HG03432 (cell line): ENCODE measurements around the gene KCNK3.

ENCODE experiments used
- ATAC-seq: cut with Tn5 transposase; IDR thresholded peaks from one replicate; pipeline ENCODE4 v1.9.1; 2021; ENCODE audit warnings: mild to moderate bottlenecking, moderate library complexity; ENCODE audit not compliant: unreplicated experiment

Gene KCNK3

GRCh38 chr2:26711457-26712161 lies 19.1 kb downstream of the KCNK3 start:
- no peak for ATAC-seq

- ATAC-seq = no peak
Observed at GRCh38 chr2:26712486-26713465, 20.3 kb downstream of the KCNK3 start.

DNA sequence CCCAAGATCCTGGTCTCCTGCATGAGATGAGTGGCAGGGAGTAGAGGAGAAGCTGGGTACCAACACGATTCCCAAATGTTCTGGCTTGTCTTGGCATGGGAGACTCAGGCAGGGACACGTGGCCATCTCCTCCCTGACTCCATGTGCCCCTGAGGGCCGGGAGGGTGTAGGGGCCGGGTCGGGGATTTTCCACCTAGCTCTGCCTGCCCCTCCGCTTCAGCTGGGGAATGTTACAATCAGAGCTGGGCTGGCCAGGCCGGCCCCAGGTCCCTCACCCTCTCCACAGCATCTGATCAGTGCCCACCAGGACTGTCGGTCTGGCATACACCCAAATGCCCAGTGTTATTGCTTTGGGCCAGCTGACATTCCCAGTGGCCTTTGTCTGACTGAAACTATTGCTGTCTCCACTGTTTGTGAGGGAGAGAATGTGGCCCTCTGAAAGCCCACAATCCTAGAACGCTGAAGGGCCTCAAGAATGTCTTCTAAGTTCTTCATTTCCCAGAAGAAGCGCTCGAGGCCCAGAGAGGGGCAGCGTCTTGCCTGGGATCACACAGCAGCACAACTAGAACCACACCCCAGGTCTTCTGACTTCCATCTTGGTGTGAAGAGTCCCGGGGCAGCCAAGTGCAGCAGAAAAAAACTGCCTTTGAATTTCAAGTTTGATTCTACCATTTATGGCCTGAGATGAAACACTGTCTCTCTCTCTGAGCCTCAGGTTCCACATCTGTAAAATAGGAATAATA lies 23.2 kb downstream of the KCNK3 start:
- no peak for ATAC-seq

- ATAC-seq = no peak
Observed at GRCh38 chr2:26716340-26716739, 23.8 kb downstream of the KCNK3 start.

DNA sequence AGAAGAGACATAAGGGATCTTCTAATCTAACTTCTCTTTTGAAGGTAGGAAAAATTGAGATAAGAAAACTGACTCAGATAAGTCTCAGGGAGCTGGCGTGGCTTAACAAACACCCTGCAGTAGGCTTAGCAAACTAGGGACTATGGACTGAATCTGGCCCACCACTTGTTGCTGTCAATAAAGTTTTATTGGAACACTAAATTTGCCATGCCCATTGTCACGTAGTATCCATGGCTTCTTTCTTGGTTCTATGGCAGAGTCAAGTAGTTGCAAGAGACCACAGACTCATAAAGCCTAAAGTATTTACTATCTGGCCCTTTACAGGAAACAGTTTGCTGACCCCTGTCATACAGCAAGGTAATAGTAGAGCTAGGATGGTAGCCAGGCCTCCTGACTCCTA lies 24.2 kb downstream of the KCNK3 start:
- ATAC-seq = no peak

DNA sequence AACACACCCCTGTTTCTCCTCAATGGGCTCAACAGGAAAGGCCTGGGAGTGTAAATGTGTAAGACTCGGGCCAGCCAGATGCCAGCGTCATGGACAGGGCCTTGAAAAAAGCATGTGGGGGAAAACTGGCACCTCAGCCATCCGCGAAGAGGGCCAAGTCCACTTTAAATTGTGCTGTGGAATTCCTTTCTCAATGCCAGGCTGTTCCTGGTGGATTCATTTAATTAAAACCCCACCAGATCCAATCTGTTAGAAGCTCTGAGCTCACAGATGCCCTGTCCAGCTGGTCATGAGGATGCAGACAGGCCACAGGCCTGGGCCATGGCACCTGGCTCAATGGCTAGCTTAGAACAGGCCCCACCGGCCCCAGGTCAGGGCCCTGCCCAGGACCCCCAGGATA lies 24.8 kb downstream of the KCNK3 start:
- no peak for ATAC-seq

GRCh38 chr2:26718949-26719686 lies 26.6 kb downstream of the KCNK3 start:
- no peak for ATAC-seq

DNA sequence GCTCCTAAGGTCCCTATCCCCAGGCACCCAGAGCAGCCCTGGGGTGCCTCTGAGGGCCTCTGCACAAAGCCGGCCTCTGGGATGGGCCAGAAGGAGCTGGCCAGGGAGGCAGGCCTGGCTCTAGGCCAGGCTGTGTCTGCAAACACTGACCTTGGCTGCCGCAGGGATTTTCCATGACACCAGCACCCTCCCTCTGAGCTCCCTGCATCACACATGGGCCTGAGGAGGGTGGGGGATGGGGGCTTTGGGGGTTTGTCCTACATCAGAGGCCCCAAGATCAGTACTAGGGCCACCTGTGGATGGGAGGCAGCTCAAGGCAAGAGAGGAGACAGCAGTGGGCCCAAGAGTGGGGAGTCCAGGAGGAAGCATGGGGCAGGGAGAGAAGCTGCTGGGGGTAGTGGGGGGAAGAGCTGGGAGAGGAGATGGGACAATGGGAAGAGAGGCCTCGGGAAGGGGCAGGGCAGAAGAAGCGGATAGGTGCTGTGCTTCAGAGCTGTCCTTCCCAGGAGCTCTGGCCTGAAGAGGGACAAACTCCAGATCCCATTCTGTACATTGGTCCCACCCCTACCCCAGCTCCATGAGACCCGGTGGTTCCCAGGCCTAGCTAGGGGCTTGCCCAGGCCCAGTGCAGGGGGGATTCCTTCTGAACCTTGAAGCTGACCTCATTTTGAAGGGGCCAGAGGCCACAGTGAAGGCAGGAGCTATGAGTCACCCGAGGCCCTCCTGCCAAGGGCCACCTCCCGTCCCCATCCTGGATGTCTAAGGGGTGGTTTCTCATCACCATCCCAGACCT lies 28.0 kb downstream of the KCNK3 start:
- ATAC-seq = no peak

- ATAC-seq = no peak
Observed at GRCh38 chr2:26721115-26722032, 28.9 kb downstream of the KCNK3 start.

DNA sequence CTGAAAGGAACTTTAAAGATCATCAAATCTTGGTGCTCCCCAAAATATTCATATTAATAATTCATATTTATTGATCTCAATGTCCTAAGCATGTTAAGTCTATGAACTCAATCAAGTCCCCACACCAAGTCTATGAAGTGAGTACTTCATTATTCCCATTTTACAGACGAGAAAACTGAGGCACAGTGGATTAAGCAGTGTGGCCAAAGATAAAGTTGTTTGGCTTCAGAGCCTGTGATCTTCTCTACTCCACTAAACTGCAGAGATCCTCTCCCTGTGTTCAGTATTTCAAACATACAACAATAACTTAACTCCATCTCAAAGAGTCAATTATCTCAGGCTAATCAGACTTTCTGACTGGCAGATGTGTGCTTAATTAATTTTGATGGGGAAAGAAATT lies 29.8 kb downstream of the KCNK3 start:
- no peak for ATAC-seq

DNA sequence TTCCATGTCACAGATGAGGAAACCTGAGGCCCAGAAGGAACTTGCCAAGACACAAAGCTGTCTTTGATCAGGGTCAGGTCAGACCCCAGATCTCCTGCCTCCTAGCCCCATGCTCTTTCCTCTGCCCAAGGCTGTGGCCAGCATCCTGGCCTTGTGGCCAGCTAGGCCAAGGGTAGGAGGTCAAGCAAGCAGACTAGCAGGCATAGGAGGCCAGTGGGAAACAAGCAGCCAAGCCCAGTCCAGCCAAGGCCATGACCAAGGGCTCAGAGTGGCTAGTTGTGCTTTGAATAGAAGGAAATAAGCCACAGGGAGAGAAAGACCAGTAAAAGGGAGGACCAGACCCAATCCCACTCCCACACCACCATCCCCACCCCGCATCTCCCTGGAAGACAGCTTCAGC lies 30.4 kb downstream of the KCNK3 start:
- ATAC-seq = no peak

- ATAC-seq = no peak
Observed at GRCh38 chr2:26723475-26723874, 31.0 kb downstream of the KCNK3 start.

- ATAC-seq = no peak
Observed at GRCh38 chr2:26723991-26724750, 31.6 kb downstream of the KCNK3 start.

- no peak for ATAC-seq
Observed at GRCh38 chr2:26724784-26725520, 32.4 kb downstream of the KCNK3 start.

- no peak for ATAC-seq
Observed at GRCh38 chr2:26725521-26725820, 32.9 kb downstream of the KCNK3 start.

DNA sequence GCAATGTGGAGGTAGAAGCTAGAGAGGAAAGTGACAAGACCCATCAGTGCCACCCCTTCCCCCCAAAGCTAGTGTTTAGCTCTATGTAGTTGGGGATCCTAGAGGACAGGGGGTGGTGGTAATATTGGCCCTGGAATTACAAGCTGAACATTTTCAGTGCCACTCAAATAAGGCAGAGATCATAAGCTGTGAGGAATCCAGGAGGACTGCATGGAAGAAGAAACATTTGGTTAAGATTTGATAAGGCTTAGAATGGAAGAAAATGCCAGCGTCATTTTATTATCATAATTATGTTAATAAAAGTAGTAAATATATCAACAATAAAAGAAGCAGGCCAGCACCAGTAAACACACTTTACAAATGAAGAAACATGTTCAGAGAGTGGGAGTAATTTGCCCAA lies 33.7 kb downstream of the KCNK3 start:
- no peak for ATAC-seq

- ATAC-seq = no peak
Observed at GRCh38 chr2:26727641-26728561, 35.4 kb downstream of the KCNK3 start.
